ENCODE measurements around the gene SLC35F3. TPM values are rescaled to one million over a fixed set of nuclear protein-coding genes. Genes with fewer than 3 reads are reported as not detected.

SLC35F3 gene
- total and polyA plus RNA-seq, 4 donors = 0.01 to 0.37 (median 0.08) TPM; not detected in 1

GRCh38 chr1:233939451-233939850, 35.0 kb downstream of the SLC35F3 start:
- DNase-seq (ENCODE audit: low spot score) = no peak
- TF ChIP-seq SP1 (IDR thresholded peaks at IDR 0.05) (no peak), TAF1 (conservative IDR thresholded peaks at IDR 0.05) (no peak), YY1 (IDR thresholded peaks at IDR 0.05) (no peak), HNF4G (IDR thresholded peaks at IDR 0.05) (no peak), RAD21 (IDR thresholded peaks at IDR 0.05) (no peak), MAX (IDR thresholded peaks at IDR 0.05) (no peak), HNF4A (conservative IDR thresholded peaks at IDR 0.05) (no peak)
- Histone ChIP-seq H3K27me3 (ENCODE audit: control insufficient read depth in 4 of 4, insufficient read depth in 4 of 4, low read length in 3 of 4) (peaks cover 0 to 3% (median 0%) of the 10 kb centered on the region in 4 donors), H3K9ac (ENCODE audit: low read depth in 1 of 2, low read length in 2 of 2) (no peak overlapping the region), H3K4me1 (ENCODE audit: control insufficient read depth in 4 of 4, insufficient read depth in 4 of 4, low read length in 3 of 4) (no peaks in the 10 kb centered on the region), H3K9me3 (ENCODE audit: control insufficient read depth in 4 of 4, low read length in 3 of 4) (no peaks in the 10 kb centered on the region), H3K36me3 (ENCODE audit: control insufficient read depth in 4 of 4, insufficient read depth in 3 of 4, low read depth in 1 of 4, low read length in 3 of 4) (no peaks in the 10 kb centered on the region), H3K4me3 (ENCODE audit: low read depth in 1 of 3, low read length in 3 of 3) (no peak overlapping the region), H3K27ac (ENCODE audit: low read depth in 1 of 2, low read length in 2 of 2) (no peak overlapping the region)
- WGBS = 84% methylated on average over 5 of the region's 5 CpGs

GRCh38 chr1:233940908-233941307, 36.4 kb downstream of the SLC35F3 start:
- Histone ChIP-seq H3K27me3 (ENCODE audit: control insufficient read depth in 4 of 4, insufficient read depth in 4 of 4, low read length in 3 of 4) (peaks cover 0 to 3% (median 0%) of the 10 kb centered on the region in 4 donors), H3K4me1 (ENCODE audit: control insufficient read depth in 4 of 4, insufficient read depth in 4 of 4, low read length in 3 of 4) (no peaks in the 10 kb centered on the region), H3K9me3 (ENCODE audit: control insufficient read depth in 4 of 4, low read length in 3 of 4) (no peaks in the 10 kb centered on the region), H3K9ac (ENCODE audit: low read depth in 1 of 2, low read length in 2 of 2) (no peak overlapping the region), H3K36me3 (ENCODE audit: control insufficient read depth in 4 of 4, insufficient read depth in 3 of 4, low read depth in 1 of 4, low read length in 3 of 4) (no peaks in the 10 kb centered on the region), H3K27ac (ENCODE audit: low read depth in 1 of 2, low read length in 2 of 2) (no peak overlapping the region), H3K4me3 (ENCODE audit: low read depth in 1 of 3, low read length in 3 of 3) (no peak overlapping the region)
- WGBS = 85% methylated on average over 5 of the region's 5 CpGs
- DNase-seq (ENCODE audit: low spot score) = no peak
- TF ChIP-seq ATF3 (IDR thresholded peaks at IDR 0.05) (no peak), NR2F2 (IDR thresholded peaks at IDR 0.05) (no peak), FOXA2 (IDR thresholded peaks at IDR 0.05) (no peak), YY1 (IDR thresholded peaks at IDR 0.05) (no peak), HNF4G (IDR thresholded peaks at IDR 0.05) (no peak), JUND (IDR thresholded peaks at IDR 0.05) (no peak), HNF4A (conservative IDR thresholded peaks at IDR 0.05) (no peak), EGR1 (IDR thresholded peaks at IDR 0.05; ENCODE audit: low read depth in 2 of 2) (no peak), REST (IDR thresholded peaks at IDR 0.05) (no peak), SP1 (IDR thresholded peaks at IDR 0.05) (no peak), CTCF (IDR thresholded peaks at IDR 0.05; ENCODE audit: low read depth, low read length, missing input control) (no peak), FOXA1 (IDR thresholded peaks at IDR 0.05) (no peak), ZBTB33 (IDR thresholded peaks at IDR 0.05) (no peak), RXRA (IDR thresholded peaks at IDR 0.05) (no peak), MAX (IDR thresholded peaks at IDR 0.05) (no peak), TAF1 (conservative IDR thresholded peaks at IDR 0.05) (no peak), GABPA (IDR thresholded peaks at IDR 0.05 in 1 of 2, conservative IDR thresholded peaks at IDR 0.05 in 1 of 2) (no peak)
